H1 (cell line): ENCODE data around the gene SAFB. TPM values are rescaled to one million over a fixed set of nuclear protein-coding genes. Genes with fewer than 3 reads are reported as not detected.

Experiments used
- CHD7 ChIP-seq: fragments of 300-600 bp; sonication (generic); IDR thresholded peaks from 2 replicates; pipeline ENCODE4 v1.7.1; 2012; ENCODE audit warnings: low read length, moderate library complexity, mild to moderate bottlenecking, inconsistent platforms; ENCODE audit not compliant: insufficient replicate concordance
- NRF1 ChIP-seq: IDR thresholded peaks from 2 replicates; pipeline ENCODE4 v1.6.1; 2011; ENCODE audit warnings: mild to moderate bottlenecking, low read depth, low read length, improper control_type of control experiment
- POLR2A ChIP-seq, 2 experiments: IDR thresholded peaks; 1 replicate in 1 of 2; 2 replicates in 1 of 2; pipeline ENCODE4 v1.6.1; 2011; ENCODE audit warnings: low read depth in 2 of 2, low read length in 2 of 2, mild to moderate bottlenecking in 2 of 2; ENCODE audit errors: control extremely low read depth in 1 of 2
- POLR2AphosphoS5 ChIP-seq: IDR thresholded peaks from 2 replicates; pipeline ENCODE4 v1.6.1; 2011; ENCODE audit warnings: low read depth, low read length
- SIX5 ChIP-seq: IDR thresholded peaks from 2 replicates; pipeline ENCODE4 v1.6.1; 2011; ENCODE audit warnings: mild to moderate bottlenecking, low read depth, low read length
- TAF7 ChIP-seq: optimal IDR thresholded peaks from 2 replicates; pipeline ENCODE3; 2011; ENCODE audit warnings: low read depth, mild to moderate bottlenecking, inconsistent platforms, low read length, moderate library complexity, borderline replicate concordance
- YY1 ChIP-seq: IDR thresholded peaks from 2 replicates; pipeline ENCODE4 v1.6.1; 2011; ENCODE audit warnings: low read depth, mild to moderate bottlenecking, low read length
- polyA plus RNA-seq, 7 experiments: library from polyadenylated mRNA; depleted of rRNA in 3 of 7; stranded (reverse) in 5 of 7; unstranded in 2 of 7; fragments of >200 nt in 5 of 7; fragments of 200-250 nt in 2 of 7; gene quantifications; 1 replicate in 5 of 7; 2 replicates in 1 of 7; 4 replicates in 1 of 7; pipeline versions ENCODE4 v1.2.1 to v1.2.3, GENCODE V29; 2011 to 2013; ENCODE audit warnings: missing spikeins in 2 of 7, mixed read lengths in 2 of 7
- total RNA-seq: library from RNA; stranded (reverse); fragmentation: NEBNext Ultra II Directional; extraction: Animal tissue kit (Norgen Biotek cat#: 25700); gene quantifications from 2 replicates; pipeline ENCODE4 v1.2.1, GENCODE V29; 2021

SAFB gene
- total and polyA plus RNA-seq, 2 of the 8 experiments (the other 6 are each of a cell fraction or from before 2014, with no cell fraction given) = 27.0 to 110 TPM

DNA sequence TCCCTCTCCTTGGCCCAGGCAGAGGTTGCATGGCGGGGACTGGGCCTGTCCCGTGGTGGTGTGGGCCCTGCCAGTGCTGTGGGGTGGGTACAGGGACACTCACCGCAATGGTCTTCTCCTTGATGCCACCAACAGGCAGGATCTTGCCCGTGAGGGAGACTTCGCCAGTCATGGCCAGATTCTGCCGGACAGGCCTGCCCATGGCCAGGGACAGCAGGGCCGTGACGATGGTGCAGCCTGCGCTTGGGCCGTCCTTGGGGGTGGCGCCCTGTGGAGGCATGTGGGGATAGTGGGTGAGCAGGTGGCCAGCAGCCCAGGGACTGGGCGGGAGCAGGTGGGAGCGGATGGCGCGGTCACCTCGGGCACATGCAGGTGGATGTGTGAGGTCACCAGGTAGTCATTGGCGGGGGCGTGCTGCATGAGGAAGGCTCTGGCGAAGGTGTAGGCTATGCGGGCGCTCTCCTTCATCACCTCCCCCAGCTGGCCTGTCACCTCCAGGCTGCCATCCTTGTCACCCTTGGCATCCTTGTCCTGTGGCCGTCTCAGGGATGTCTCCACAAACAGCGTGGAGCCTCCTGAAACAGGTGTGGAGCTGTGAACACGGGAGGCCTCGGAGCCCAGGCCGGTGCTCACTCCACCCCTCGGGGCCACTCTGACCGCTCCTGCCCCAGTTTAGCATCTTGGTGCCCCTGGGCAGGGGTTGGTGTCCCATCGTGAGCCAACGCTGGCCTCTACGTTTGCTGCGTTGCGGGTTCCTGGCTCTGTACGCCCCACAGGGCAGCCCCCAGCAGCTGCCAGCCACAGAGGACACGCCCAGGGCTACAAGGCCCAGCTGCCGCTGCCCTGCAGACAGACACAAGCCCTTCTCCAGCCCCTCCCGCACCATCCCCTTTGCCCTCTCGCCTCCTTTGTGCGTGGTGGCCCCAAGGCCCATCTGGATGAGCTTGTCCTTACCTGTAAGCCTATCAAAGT, 70.6 kb downstream of the SAFB start (continued):
- TF ChIP-seq POLR2A (IDR thresholded peaks at IDR 0.05; ENCODE audit: control extremely low read depth in 1 of 2, low read depth in 2 of 2, low read length in 2 of 2) (peak; percentile 16 to 52), CHD7 (peak; percentile 22), SIX5 (no peak), NRF1 (no peak), POLR2AphosphoS5 (peak; percentile 90), YY1 (no peak), TAF7 (peak; percentile 39)
